Measurements from ENCODE around the gene ZDHHC19.
"Not testable (repeated sequence)": the region's sequence is repeated elsewhere in the genome, so short reads cannot be mapped to it uniquely, and the experiment has no call there.

The ZDHHC19 gene, protein sequence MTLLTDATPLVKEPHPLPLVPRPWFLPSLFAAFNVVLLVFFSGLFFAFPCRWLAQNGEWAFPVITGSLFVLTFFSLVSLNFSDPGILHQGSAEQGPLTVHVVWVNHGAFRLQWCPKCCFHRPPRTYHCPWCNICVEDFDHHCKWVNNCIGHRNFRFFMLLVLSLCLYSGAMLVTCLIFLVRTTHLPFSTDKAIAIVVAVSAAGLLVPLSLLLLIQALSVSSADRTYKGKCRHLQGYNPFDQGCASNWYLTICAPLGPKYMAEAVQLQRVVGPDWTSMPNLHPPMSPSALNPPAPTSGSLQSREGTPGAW

DNA sequence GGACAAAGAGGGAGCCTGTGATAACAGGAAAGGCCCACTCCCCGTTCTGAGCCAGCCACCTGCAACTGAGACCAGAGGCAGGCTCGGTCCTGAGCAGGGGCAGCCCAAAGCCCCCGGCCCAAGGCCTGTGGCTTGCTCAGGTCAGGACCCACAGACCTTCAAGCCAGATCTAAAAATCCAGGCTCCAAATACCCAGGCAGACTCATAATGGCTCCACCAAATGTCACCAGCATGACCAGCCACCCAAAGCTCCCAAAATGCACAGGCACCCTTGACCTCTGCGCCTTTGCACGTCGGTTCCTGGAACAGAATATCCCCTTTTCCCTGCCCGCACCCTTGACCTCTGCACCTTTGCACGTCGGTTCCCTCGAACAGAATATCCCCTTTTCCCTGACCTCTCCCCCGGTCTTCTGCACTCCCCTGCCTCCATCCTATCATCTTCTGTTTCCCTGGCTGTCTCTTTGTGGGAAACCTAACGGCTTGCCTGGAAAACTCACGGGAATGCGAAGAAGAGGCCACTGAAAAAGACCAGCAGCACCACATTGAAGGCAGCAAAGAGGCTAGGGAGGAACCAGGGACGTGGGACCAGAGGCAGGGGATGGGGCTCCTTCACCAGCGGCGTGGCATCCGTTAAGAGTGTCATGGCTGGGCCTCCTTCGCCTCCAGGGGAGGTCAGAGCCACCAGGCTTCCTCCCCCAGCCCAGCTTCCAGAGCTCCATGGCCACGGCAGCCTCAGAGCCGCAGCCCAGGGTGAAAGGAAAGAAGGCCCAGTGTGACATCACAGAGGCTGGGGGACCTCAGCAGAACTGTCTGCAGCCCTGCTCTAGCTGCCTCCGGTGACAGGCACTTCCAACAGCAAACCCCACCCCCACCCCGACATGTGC, at the start of gene ZDHHC19:
TSS of gene ZDHHC19 (minus strand) at position 728 of the 884 bp plus-strand sequence. CDS start at position 643, 85 bp downstream.
- H3K4me3 ChIP-seq (ENCODE audit: low read depth, low read length): no peak within 1 kb of the TSS
- H3K27ac ChIP-seq (ENCODE audit: low read depth, low read length): no peak within 1 kb of the TSS

DNA sequence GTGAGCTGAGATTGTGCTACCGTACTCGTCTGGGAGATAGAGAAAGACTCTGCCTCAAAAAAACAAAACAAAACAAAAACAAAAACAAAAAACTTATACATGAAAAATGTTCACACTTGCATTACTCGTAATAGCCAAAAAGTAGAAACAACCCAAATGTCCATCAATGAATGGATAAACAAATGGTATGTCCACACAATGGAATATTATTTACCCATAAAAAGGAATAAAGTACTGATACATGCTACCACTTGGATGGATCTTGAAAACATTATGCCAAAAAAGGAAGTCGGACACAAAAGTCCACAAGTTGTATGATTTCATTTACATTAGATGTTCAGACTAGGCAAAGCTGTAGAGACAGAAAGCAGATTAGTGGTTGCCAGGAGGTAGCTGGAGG, 49.6 kb upstream of the ZDHHC19 start:
- H3K9ac ChIP-seq (ENCODE audit: low read length): no peak overlapping the region
- H3K27ac ChIP-seq (ENCODE audit: low read depth, low read length): no peak overlapping the region
- H3K36me3 ChIP-seq (ENCODE audit: control insufficient read depth, insufficient read depth, low read length): peaks cover 28% of the 10 kb centered on the region
- peaks cover 11% of the 10 kb centered on the region; the same call in 1 of the 2 replicates for H3K4me1 ChIP-seq (ENCODE audit: control insufficient read depth, insufficient read depth, low read length)
- no peak overlapping the region for H3K4me3 ChIP-seq (ENCODE audit: low read depth, low read length)
- peaks cover 4% of the 10 kb centered on the region; the same call in 1 of the 2 replicates for H3K9me3 ChIP-seq (ENCODE audit: control insufficient read depth, insufficient read depth, low read depth, low read length)
- H3K27me3 ChIP-seq (ENCODE audit: control insufficient read depth, insufficient read depth, low read length): no peaks in the 10 kb centered on the region

More for the DNA sequence above, at the start of gene ZDHHC19:
- Histone ChIP-seq H3K36me3 (ENCODE audit: control insufficient read depth, insufficient read depth, low read length) (no peaks in the 10 kb centered on the region), H3K27me3 (ENCODE audit: control insufficient read depth, insufficient read depth, low read length) (peaks cover 12% of the 10 kb centered on the region), H3K9ac (ENCODE audit: low read length) (no peak within 1 kb of the TSS), H3K9me3 (ENCODE audit: control insufficient read depth, insufficient read depth, low read depth, low read length) (no peaks in the 10 kb centered on the region), H3K4me1 (ENCODE audit: control insufficient read depth, insufficient read depth, low read length) (peaks cover 14% of the 10 kb centered on the region; the same call in 1 of the 2 replicates)

DNA sequence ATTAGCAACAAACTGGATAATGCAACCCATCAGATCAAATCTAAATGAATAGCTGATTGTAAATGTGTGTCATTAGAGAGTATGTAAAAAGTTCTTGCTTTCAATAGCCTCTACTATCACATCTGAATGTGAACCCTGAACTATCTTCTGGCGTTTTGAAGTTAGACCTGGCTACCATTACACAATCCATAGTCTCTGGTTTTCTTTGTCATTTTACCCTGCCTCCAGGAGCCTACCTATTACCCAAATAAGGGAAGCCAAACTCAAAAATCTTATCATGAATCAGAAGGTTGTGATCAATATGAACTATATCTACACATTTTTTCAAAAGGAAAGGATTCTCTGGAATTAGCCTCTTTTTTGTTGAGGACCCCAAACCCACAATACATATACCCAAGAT, 44.6 kb upstream of the ZDHHC19 start:
- Histone ChIP-seq H3K4me3 (ENCODE audit: low read depth, low read length) (no peak overlapping the region), H3K36me3 (ENCODE audit: control insufficient read depth, insufficient read depth, low read length) (peaks cover 27% of the 10 kb centered on the region), H3K27ac (ENCODE audit: low read depth, low read length) (no peak overlapping the region)

DNA sequence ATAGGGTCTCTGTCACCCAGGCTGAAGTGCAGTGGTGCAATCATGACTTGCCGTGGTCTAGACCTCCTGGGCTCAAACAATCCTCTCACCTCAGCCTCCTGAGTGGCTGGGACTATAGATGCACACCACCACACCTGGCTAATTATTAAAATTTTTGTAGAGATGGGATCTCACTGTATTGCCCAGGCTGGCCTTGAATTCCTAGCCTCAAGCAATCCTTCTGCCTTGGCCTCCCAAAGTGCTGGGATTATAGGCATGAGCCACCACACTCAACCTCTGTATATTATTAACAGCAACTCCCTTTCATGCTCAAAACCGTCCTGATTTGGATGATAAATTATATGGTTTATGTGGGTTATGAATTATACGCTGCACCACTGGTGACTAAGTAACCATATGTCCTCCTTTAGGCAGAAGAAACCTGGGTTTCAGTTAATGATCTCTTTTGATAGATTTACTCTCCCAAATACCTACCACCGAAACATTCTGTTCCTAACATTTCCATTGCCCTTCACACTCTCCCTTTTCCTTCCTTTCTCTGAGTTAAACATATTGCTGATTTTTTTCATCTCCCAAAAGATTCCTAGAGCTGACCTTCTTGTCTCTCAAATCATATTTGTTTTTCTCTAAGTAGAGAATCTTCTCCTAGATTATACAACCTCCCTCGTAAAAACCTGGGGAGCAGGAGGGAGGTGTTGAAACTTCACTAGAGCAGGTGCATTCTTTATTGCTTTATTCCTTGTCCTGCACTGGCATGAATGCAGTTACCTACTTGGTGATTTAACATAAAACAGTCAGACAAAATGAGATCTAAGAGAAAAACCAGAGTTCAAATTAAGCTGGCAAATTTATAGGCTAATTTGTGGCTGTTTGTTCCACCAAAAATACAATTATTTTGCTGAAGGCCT, 43.4 kb upstream of the ZDHHC19 start:
- Histone ChIP-seq H3K36me3 (ENCODE audit: control insufficient read depth, insufficient read depth, low read length) (peaks cover 23% of the 10 kb centered on the region), H3K9me3 (ENCODE audit: control insufficient read depth, insufficient read depth, low read depth, low read length) (no peaks in the 10 kb centered on the region), H3K4me1 (ENCODE audit: control insufficient read depth, insufficient read depth, low read length) (no peaks in the 10 kb centered on the region), H3K27ac (ENCODE audit: low read depth, low read length) (no peak overlapping the region), H3K9ac (ENCODE audit: low read length) (no peak overlapping the region), H3K27me3 (ENCODE audit: control insufficient read depth, insufficient read depth, low read length) (no peaks in the 10 kb centered on the region), H3K4me3 (ENCODE audit: low read depth, low read length) (no peak overlapping the region)

More for the DNA sequence above, 44.6 kb upstream of the ZDHHC19 start:
- Histone ChIP-seq H3K4me1 (ENCODE audit: control insufficient read depth, insufficient read depth, low read length) (no peaks in the 10 kb centered on the region), H3K9ac (ENCODE audit: low read length) (no peak overlapping the region), H3K9me3 (ENCODE audit: control insufficient read depth, insufficient read depth, low read depth, low read length) (peaks cover 1% of the 10 kb centered on the region; the same call in 1 of the 2 replicates), H3K27me3 (ENCODE audit: control insufficient read depth, insufficient read depth, low read length) (no peaks in the 10 kb centered on the region)

- no peak overlapping the region for H3K4me3 ChIP-seq (ENCODE audit: low read depth, low read length)
- H3K27ac ChIP-seq (ENCODE audit: low read depth, low read length): no peak overlapping the region
- H3K9me3 ChIP-seq (ENCODE audit: control insufficient read depth, insufficient read depth, low read depth, low read length): no peaks in the 10 kb centered on the region
- H3K36me3 ChIP-seq (ENCODE audit: control insufficient read depth, insufficient read depth, low read length): peaks cover 29% of the 10 kb centered on the region
- H3K4me1 ChIP-seq (ENCODE audit: control insufficient read depth, insufficient read depth, low read length): no peaks in the 10 kb centered on the region
- H3K27me3 ChIP-seq (ENCODE audit: control insufficient read depth, insufficient read depth, low read length): no peaks in the 10 kb centered on the region
- no peak overlapping the region for H3K9ac ChIP-seq (ENCODE audit: low read length)
Observed at GRCh38 chr3:196251918-196252317, 40.7 kb upstream of the ZDHHC19 start.

GRCh38 chr3:196246612-196247308, 35.6 kb upstream of the ZDHHC19 start:
- Histone ChIP-seq H3K9me3 (ENCODE audit: control insufficient read depth, insufficient read depth, low read depth, low read length) (no peaks in the 10 kb centered on the region), H3K36me3 (ENCODE audit: control insufficient read depth, insufficient read depth, low read length) (peaks cover 43% of the 10 kb centered on the region), H3K27me3 (ENCODE audit: control insufficient read depth, insufficient read depth, low read length) (no peaks in the 10 kb centered on the region), H3K27ac (ENCODE audit: low read depth, low read length) (no peak overlapping the region), H3K9ac (ENCODE audit: low read length) (no peak overlapping the region), H3K4me3 (ENCODE audit: low read depth, low read length) (no peak overlapping the region), H3K4me1 (ENCODE audit: control insufficient read depth, insufficient read depth, low read length) (no peaks in the 10 kb centered on the region)

- not testable (repeated sequence) for H3K9me3 ChIP-seq (ENCODE audit: control insufficient read depth, insufficient read depth, low read depth, low read length); H3K4me3 ChIP-seq (ENCODE audit: low read depth, low read length); H3K27ac ChIP-seq (ENCODE audit: low read depth, low read length); H3K4me1 ChIP-seq (ENCODE audit: control insufficient read depth, insufficient read depth, low read length); H3K27me3 ChIP-seq (ENCODE audit: control insufficient read depth, insufficient read depth, low read length); H3K9ac ChIP-seq (ENCODE audit: low read length)
- H3K36me3 ChIP-seq (ENCODE audit: control insufficient read depth, insufficient read depth, low read length): peaks cover 47% of the 10 kb centered on the region
Observed at GRCh38 chr3:196244166-196244565, 33.0 kb upstream of the ZDHHC19 start.

DNA sequence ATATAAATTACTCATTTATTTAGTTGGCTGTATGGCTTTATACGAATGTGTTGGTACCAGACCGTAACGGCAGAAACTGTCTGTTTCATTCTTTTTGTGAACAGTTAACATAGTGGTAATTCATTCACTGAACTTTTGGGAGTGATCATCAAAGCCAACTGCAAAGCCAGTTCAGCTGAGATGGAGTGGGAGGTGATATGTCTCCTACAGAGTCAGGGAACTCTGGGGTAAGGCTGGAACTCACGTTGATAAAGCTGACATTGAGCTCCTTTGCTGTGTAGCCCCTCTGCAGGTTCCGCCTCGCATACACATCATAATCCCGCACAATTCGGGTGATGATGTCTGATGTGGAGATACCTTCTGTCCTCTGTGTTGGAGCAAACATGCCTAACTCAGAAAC, 30.5 kb upstream of the ZDHHC19 start:
- H3K36me3 ChIP-seq (ENCODE audit: control insufficient read depth, insufficient read depth, low read length): peaks cover 57% of the 10 kb centered on the region
- no peaks in the 10 kb centered on the region for H3K4me1 ChIP-seq (ENCODE audit: control insufficient read depth, insufficient read depth, low read length)
- no peak overlapping the region for H3K9ac ChIP-seq (ENCODE audit: low read length)
- H3K9me3 ChIP-seq (ENCODE audit: control insufficient read depth, insufficient read depth, low read depth, low read length): no peaks in the 10 kb centered on the region
- no peaks in the 10 kb centered on the region for H3K27me3 ChIP-seq (ENCODE audit: control insufficient read depth, insufficient read depth, low read length)
- no peak overlapping the region for H3K27ac ChIP-seq (ENCODE audit: low read depth, low read length)
- H3K4me3 ChIP-seq (ENCODE audit: low read depth, low read length): no peak overlapping the region

GRCh38 chr3:196240424-196240823, 29.2 kb upstream of the ZDHHC19 start:
- Histone ChIP-seq H3K27me3 (ENCODE audit: control insufficient read depth, insufficient read depth, low read length) (no peaks in the 10 kb centered on the region), H3K9ac (ENCODE audit: low read length) (no peak overlapping the region), H3K4me1 (ENCODE audit: control insufficient read depth, insufficient read depth, low read length) (no peaks in the 10 kb centered on the region), H3K9me3 (ENCODE audit: control insufficient read depth, insufficient read depth, low read depth, low read length) (no peaks in the 10 kb centered on the region), H3K36me3 (ENCODE audit: control insufficient read depth, insufficient read depth, low read length) (peaks cover 48% of the 10 kb centered on the region), H3K27ac (ENCODE audit: low read depth, low read length) (no peak overlapping the region), H3K4me3 (ENCODE audit: low read depth, low read length) (no peak overlapping the region)

Measured in HUES6 (cell line).